A172 (cell line): Measurements from ENCODE around the gene EVL. TPM values are rescaled to one million over a fixed set of nuclear protein-coding genes. Genes with fewer than 3 reads are reported as not detected.

Experiments
- DNase-seq: peaks from one replicate; pipeline ENCODE4 v3.0.0-alpha.2; 2015; ENCODE audit warnings: low spot score
- total RNA-seq: library from RNA; depleted of rRNA; stranded (reverse); fragments of >200 nt; shearing (Covaris generic); gene quantifications from 2 replicates; pipeline ENCODE4 v1.2.3, GENCODE V29; 2014

Gene EVL
- total RNA-seq, 1 experiment from 2014 or later, result 12.4 TPM

GRCh38 chr14:100065942-100066574 is 836 bp downstream of the EVL start:
- DNase-seq, result no peak

GRCh38 chr14:100066962-100067361 is 1.7 kb downstream of the EVL start:
- DNase-seq, result no peak

- no peak for DNase-seq
Measured at GRCh38 chr14:100067481-100067880, 2.3 kb downstream of the EVL start.

GRCh38 chr14:100067971-100068959 is 3.0 kb downstream of the EVL start:
- peak; percentile 44 for DNase-seq

- DNase-seq, result no peak
Measured at GRCh38 chr14:100069161-100069800, 4.1 kb downstream of the EVL start.

- no peak for DNase-seq
Measured at GRCh38 chr14:100070310-100070709, 5.1 kb downstream of the EVL start.

- no peak for DNase-seq
Measured at GRCh38 chr14:100071545-100071944, 6.3 kb downstream of the EVL start.

GRCh38 chr14:100072783-100073346 is 7.6 kb downstream of the EVL start:
- DNase-seq, result no peak

GRCh38 chr14:100073576-100074430 is 8.6 kb downstream of the EVL start:
- no peak for DNase-seq

GRCh38 chr14:100074431-100075100 is 9.3 kb downstream of the EVL start:
- no peak for DNase-seq

- no peak for DNase-seq
Measured at GRCh38 chr14:100075681-100076080, 10.5 kb downstream of the EVL start.

GRCh38 chr14:100076133-100076532 is 10.9 kb downstream of the EVL start:
- DNase-seq, result peak; percentile 10

GRCh38 chr14:100076606-100077005 is 11.4 kb downstream of the EVL start:
- peak; percentile 1 for DNase-seq

- DNase-seq, result no peak
Measured at GRCh38 chr14:100077441-100077840, 12.2 kb downstream of the EVL start.

GRCh38 chr14:100078216-100078803 is 13.1 kb downstream of the EVL start:
- no peak for DNase-seq

GRCh38 chr14:100078997-100079725 is 13.9 kb downstream of the EVL start:
- DNase-seq, result peak; percentile 54

GRCh38 chr14:100079726-100080005 is 14.4 kb downstream of the EVL start:
- no peak for DNase-seq

GRCh38 chr14:100080206-100080605 is 15.0 kb downstream of the EVL start:
- no peak for DNase-seq

GRCh38 chr14:100081997-100082625 is 16.9 kb downstream of the EVL start:
- DNase-seq, result no peak
